ENCODE results near the gene LHX5.

LHX5 gene

DNA sequence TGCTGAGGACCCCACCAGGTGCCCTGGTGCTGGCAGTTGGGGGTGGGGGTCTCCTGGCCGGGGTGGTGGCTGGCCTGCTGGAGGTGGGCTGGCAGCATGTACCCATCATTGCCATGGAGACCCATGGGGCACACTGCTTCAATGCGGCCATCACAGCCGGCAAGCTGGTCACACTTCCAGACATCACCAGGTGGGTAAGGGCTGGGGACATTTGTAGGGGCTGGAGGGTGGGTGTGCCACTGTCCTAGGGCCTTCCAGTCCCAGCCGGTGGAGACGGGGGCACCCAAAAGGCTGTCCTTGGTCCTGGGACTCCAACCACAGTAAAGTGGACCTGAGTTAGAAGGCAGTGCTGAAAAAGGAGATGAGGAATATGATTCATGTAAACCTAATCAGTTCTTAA is 36.3 kb downstream of the LHX5 start:
- Histone ChIP-seq H3K4me2 (ENCODE audit: low read depth, low read length, poor library complexity, severe bottlenecking) (no peak overlapping the region), H3K79me2 (ENCODE audit: insufficient read depth, low read length) (no peaks in the 10 kb centered on the region)

DNA sequence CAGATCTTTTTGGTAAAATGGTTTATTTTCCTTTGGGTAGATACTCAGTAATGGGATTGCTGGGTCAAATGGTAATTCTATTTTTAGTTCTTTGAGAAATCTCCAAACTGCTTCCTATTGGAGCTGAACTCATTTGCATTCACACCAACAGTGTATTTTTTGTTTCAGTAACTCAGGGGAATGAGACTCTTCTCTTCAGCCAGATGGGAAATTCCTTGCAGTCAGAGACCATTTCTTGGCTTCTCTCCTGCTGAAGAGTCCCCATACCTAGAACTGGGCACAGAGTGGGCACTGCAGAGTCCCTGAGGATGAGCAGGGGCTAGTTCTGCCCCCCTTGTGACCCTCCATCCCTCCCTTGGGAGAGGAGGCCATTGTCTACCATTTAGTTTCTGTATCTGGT is 38.7 kb downstream of the LHX5 start:
- TF ChIP-seq, protein P1, sequence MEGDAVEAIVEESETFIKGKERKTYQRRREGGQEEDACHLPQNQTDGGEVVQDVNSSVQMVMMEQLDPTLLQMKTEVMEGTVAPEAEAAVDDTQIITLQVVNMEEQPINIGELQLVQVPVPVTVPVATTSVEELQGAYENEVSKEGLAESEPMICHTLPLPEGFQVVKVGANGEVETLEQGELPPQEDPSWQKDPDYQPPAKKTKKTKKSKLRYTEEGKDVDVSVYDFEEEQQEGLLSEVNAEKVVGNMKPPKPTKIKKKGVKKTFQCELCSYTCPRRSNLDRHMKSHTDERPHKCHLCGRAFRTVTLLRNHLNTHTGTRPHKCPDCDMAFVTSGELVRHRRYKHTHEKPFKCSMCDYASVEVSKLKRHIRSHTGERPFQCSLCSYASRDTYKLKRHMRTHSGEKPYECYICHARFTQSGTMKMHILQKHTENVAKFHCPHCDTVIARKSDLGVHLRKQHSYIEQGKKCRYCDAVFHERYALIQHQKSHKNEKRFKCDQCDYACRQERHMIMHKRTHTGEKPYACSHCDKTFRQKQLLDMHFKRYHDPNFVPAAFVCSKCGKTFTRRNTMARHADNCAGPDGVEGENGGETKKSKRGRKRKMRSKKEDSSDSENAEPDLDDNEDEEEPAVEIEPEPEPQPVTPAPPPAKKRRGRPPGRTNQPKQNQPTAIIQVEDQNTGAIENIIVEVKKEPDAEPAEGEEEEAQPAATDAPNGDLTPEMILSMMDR (IDR thresholded peaks at IDR 0.05; ENCODE audit: insufficient read depth, low read length, poor library complexity, severe bottlenecking): no peak
- TF ChIP-seq EZH2phosphoT487 (conservative IDR thresholded peaks at IDR 0.05; ENCODE audit: low read length): no peak
- Histone ChIP-seq H3K79me2 (ENCODE audit: insufficient read depth, low read length) (no peaks in the 10 kb centered on the region), H3K27me3 (ENCODE audit: low read length) (no peaks in the 10 kb centered on the region; the same call in 1 of the 2 replicates), H3K36me3 (ENCODE audit: low read length) (no peaks in the 10 kb centered on the region), H3K4me2 (ENCODE audit: low read depth, low read length, poor library complexity, severe bottlenecking) (no peak overlapping the region), H4K20me1 (ENCODE audit: low read depth, low read length) (no peaks in the 10 kb centered on the region), H3K9ac (ENCODE audit: low read length) (no peak overlapping the region), H3K27ac (ENCODE audit: low read depth, low read length) (no peak overlapping the region), H3K9me2 (replicated peaks; ENCODE audit: insufficient read depth, low read length) (no peaks in the 10 kb centered on the region), H2AFZ (ENCODE audit: low read depth, low read length, severe bottlenecking) (no peak overlapping the region), H3K4me3 (ENCODE audit: insufficient read depth, low read length, poor library complexity, severe bottlenecking) (no peak overlapping the region), H3K9me3 (ENCODE audit: insufficient read depth, low read length) (no peaks in the 10 kb centered on the region), H3F3A (ENCODE audit: insufficient read depth) (no peaks in the 10 kb centered on the region)

More for the DNA sequence above, 36.3 kb downstream of the LHX5 start:
- Histone ChIP-seq H3K9ac (ENCODE audit: low read length) (no peak overlapping the region), H3K9me3 (ENCODE audit: insufficient read depth, low read length) (no peaks in the 10 kb centered on the region), H2AFZ (ENCODE audit: low read depth, low read length, severe bottlenecking) (no peak overlapping the region), H3K27ac (ENCODE audit: low read depth, low read length) (no peak overlapping the region), H3K36me3 (ENCODE audit: low read length) (no peaks in the 10 kb centered on the region), H4K20me1 (ENCODE audit: low read depth, low read length) (no peaks in the 10 kb centered on the region), H3F3A (ENCODE audit: insufficient read depth) (no peaks in the 10 kb centered on the region), H3K9me2 (replicated peaks; ENCODE audit: insufficient read depth, low read length) (no peaks in the 10 kb centered on the region), H3K27me3 (ENCODE audit: low read length) (no peaks in the 10 kb centered on the region), H3K4me3 (ENCODE audit: insufficient read depth, low read length, poor library complexity, severe bottlenecking) (no peak overlapping the region)
- TF ChIP-seq, protein P1 (IDR thresholded peaks at IDR 0.05; ENCODE audit: insufficient read depth, low read length, poor library complexity, severe bottlenecking): no peak
- no peak for TF ChIP-seq EZH2phosphoT487 (conservative IDR thresholded peaks at IDR 0.05; ENCODE audit: low read length)

GRCh38 chr12:113428482-113428881 is 43.2 kb downstream of the LHX5 start:
- H3K36me3 ChIP-seq (ENCODE audit: low read length): no peaks in the 10 kb centered on the region

More at GRCh38 chr12:113428482-113428881, 43.2 kb downstream of the LHX5 start:
- Histone ChIP-seq H2AFZ (ENCODE audit: low read depth, low read length, severe bottlenecking) (no peak overlapping the region), H3K4me2 (ENCODE audit: low read depth, low read length, poor library complexity, severe bottlenecking) (no peak overlapping the region), H3K9ac (ENCODE audit: low read length) (no peak overlapping the region), H3K79me2 (ENCODE audit: insufficient read depth, low read length) (no peaks in the 10 kb centered on the region), H4K20me1 (ENCODE audit: low read depth, low read length) (no peaks in the 10 kb centered on the region), H3K9me3 (ENCODE audit: insufficient read depth, low read length) (no peaks in the 10 kb centered on the region), H3K27ac (ENCODE audit: low read depth, low read length) (no peak overlapping the region), H3K9me2 (replicated peaks; ENCODE audit: insufficient read depth, low read length) (no peaks in the 10 kb centered on the region), H3F3A (ENCODE audit: insufficient read depth) (no peaks in the 10 kb centered on the region), H3K27me3 (ENCODE audit: low read length) (no peaks in the 10 kb centered on the region; the same call in 1 of the 2 replicates), H3K4me3 (ENCODE audit: insufficient read depth, low read length, poor library complexity, severe bottlenecking) (no peak overlapping the region)
- TF ChIP-seq EZH2phosphoT487 (conservative IDR thresholded peaks at IDR 0.05; ENCODE audit: low read length): no peak
- TF ChIP-seq, protein P1 (IDR thresholded peaks at IDR 0.05; ENCODE audit: insufficient read depth, low read length, poor library complexity, severe bottlenecking): no peak

All from SU-DHL-6 (cell line).